ENCODE measurements around the gene DNAJA1. TPM values are rescaled to one million over a fixed set of nuclear protein-coding genes. Genes with fewer than 3 reads are reported as not detected.

Gene DNAJA1
- total and polyA plus RNA-seq, 2 experiments from 2014 or later, result 171 to 173 TPM

DNA sequence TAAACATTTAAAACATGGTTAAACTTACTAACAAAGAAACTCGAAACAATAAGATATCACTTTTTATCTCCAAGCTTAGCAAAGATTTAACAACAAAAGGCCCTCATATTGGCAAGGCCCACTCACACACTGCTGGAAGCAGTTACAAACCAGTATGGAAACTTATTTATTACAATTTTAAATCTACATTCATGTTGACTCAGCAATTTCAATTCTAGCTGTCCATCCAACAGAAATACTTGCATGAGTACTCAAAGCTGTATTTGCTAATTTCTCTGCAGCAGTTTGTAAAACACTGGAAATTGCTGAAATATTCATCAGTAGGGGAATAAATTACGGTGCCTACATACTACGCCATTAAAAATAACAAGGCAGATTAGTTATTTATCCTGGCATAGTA, 2.8 kb upstream of the DNAJA1 start:
- no peak for TF ChIP-seq EZH2phosphoT487 (IDR thresholded peaks at IDR 0.05; ENCODE audit: low read depth, severe bottlenecking, unreplicated experiment)
- no peak for TF ChIP-seq CTCF (IDR thresholded peaks at IDR 0.05; ENCODE audit: poor library complexity)
- TF ChIP-seq EZH2 (IDR thresholded peaks at IDR 0.05; ENCODE audit: borderline replicate concordance), result no peak
- Histone ChIP-seq H3K27ac (no peak overlapping the region), H3K4me1 (ENCODE audit: insufficient read depth) (peaks cover 14% of the 10 kb centered on the region), H3K9me3 (ENCODE audit: low read depth) (no peaks in the 10 kb centered on the region), H2AFZ (no peak overlapping the region), H3K27me3 (no peaks in the 10 kb centered on the region), H3K4me3 (no peak overlapping the region), H3K36me3 (replicated peaks; ENCODE audit: insufficient read depth, low read depth) (no peaks in the 10 kb centered on the region), H3K4me2 (no peak overlapping the region), H4K20me1 (ENCODE audit: insufficient read depth, poor library complexity, severe bottlenecking) (peaks cover 17% of the 10 kb centered on the region), H3K79me2 (peaks cover 66% of the 10 kb centered on the region), H3K9me2 (replicated peaks; ENCODE audit: insufficient read depth) (no peaks in the 10 kb centered on the region)
- DNase-seq (ENCODE audit: low spot score), result no peak
- 95% methylated on average over 3 of the region's 3 CpGs for WGBS (ENCODE audit: low lambda C conversion rate, missing lambda C conversion rate)

DNA sequence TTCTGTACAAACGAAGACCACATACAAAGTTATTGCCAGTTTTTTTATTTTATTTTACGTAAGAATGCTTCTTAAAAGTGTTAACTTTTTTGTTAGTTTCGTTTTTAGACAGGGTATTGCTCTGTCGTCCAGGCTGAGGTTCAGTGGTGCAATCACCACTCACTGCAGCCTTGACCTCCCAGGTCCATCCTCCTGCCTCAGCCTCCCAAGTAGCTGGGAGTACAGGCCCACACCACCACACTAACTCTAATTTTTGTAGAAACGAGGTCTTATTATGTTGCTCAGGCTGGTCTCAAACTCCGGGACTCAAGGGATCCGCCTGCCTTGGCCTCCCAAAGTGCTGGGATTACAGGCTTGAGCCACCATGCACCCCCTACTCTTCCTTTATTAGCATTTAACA, 2.3 kb upstream of the DNAJA1 start:
- H3K36me3 ChIP-seq (replicated peaks; ENCODE audit: insufficient read depth, low read depth), result no peaks in the 10 kb centered on the region
- no peak overlapping the region for H3K27ac ChIP-seq
- WGBS (ENCODE audit: low lambda C conversion rate, missing lambda C conversion rate), result 94% methylated on average over 7 of the region's 7 CpGs
- H3K4me2 ChIP-seq, result no peak overlapping the region
- no peaks in the 10 kb centered on the region for H3K9me2 ChIP-seq (replicated peaks; ENCODE audit: insufficient read depth)
- H3K27me3 ChIP-seq, result no peaks in the 10 kb centered on the region
- TF ChIP-seq EZH2phosphoT487 (IDR thresholded peaks at IDR 0.05; ENCODE audit: low read depth, severe bottlenecking, unreplicated experiment), result no peak
- no peak for TF ChIP-seq CTCF (IDR thresholded peaks at IDR 0.05; ENCODE audit: poor library complexity)
- no peak for TF ChIP-seq EZH2 (IDR thresholded peaks at IDR 0.05; ENCODE audit: borderline replicate concordance)
- H2AFZ ChIP-seq, result no peak overlapping the region
- no peak overlapping the region for H3K4me3 ChIP-seq
- H4K20me1 ChIP-seq (ENCODE audit: insufficient read depth, poor library complexity, severe bottlenecking), result peaks cover 22% of the 10 kb centered on the region
- no peaks in the 10 kb centered on the region for H3K9me3 ChIP-seq (ENCODE audit: low read depth)
- DNase-seq (ENCODE audit: low spot score), result no peak
- H3K79me2 ChIP-seq, result peaks cover 71% of the 10 kb centered on the region
- peaks cover 19% of the 10 kb centered on the region for H3K4me1 ChIP-seq (ENCODE audit: insufficient read depth)

DNA sequence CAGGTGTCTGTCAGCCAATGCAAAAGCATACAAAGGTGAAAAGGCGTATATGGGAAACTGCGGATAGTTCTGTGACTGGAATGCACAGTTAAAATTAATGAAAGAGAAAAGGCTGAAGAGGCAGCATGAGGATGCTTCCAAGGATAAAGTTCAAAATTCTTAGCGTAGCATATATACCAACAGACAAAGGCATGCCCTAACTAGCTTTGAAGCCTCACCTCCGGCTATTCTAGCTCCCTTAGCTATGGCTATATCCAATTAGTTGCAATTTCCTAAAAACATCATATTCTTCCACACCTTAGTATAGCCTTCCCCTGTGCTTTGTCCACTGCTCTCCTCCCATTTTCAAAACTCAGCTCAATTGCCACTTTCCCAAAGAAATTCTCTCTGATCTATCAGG, 1.4 kb upstream of the DNAJA1 start:
- no peak for DNase-seq (ENCODE audit: low spot score)
- Histone ChIP-seq H3K4me3 (no peak overlapping the region), H2AFZ (no peak overlapping the region), H3K9me3 (ENCODE audit: low read depth) (no peaks in the 10 kb centered on the region), H3K4me1 (ENCODE audit: insufficient read depth) (peaks cover 26% of the 10 kb centered on the region), H3K79me2 (peaks cover 80% of the 10 kb centered on the region), H3K27ac (peak overlapping the region; percentile 94), H3K4me2 (peak overlapping the region; percentile 94), H3K36me3 (replicated peaks; ENCODE audit: insufficient read depth, low read depth) (no peaks in the 10 kb centered on the region), H3K27me3 (no peaks in the 10 kb centered on the region), H4K20me1 (ENCODE audit: insufficient read depth, poor library complexity, severe bottlenecking) (peaks cover 31% of the 10 kb centered on the region), H3K9me2 (replicated peaks; ENCODE audit: insufficient read depth) (no peaks in the 10 kb centered on the region)
- TF ChIP-seq EZH2 (IDR thresholded peaks at IDR 0.05; ENCODE audit: borderline replicate concordance) (no peak), EZH2phosphoT487 (IDR thresholded peaks at IDR 0.05; ENCODE audit: low read depth, severe bottlenecking, unreplicated experiment) (no peak), CTCF (IDR thresholded peaks at IDR 0.05; ENCODE audit: poor library complexity) (no peak)
- WGBS (ENCODE audit: low lambda C conversion rate, missing lambda C conversion rate), result 92% methylated on average over 4 of the region's 4 CpGs

Measured in hepatocyte (in vitro differentiated cells).